Activated gamma-delta T cell treated with anti-CD3 and anti-CD28 coated beads, Interleukin-2, amount 50 U/mL, for 16 hours (primary cell): Measurements from ENCODE around the gene ASB3.
A peak's percentile ranks its signal among the peaks of the same experiment; 100 is the strongest.
"Not testable (repeated sequence)": the region's sequence is repeated elsewhere in the genome, so short reads cannot be mapped to it uniquely, and the experiment has no call there.

Experiments
- DNase-seq: peaks from one replicate; pipeline ENCODE4 v3.0.0-alpha.2; 2020; ENCODE audit warnings: low read depth

The ASB3 gene

DNA sequence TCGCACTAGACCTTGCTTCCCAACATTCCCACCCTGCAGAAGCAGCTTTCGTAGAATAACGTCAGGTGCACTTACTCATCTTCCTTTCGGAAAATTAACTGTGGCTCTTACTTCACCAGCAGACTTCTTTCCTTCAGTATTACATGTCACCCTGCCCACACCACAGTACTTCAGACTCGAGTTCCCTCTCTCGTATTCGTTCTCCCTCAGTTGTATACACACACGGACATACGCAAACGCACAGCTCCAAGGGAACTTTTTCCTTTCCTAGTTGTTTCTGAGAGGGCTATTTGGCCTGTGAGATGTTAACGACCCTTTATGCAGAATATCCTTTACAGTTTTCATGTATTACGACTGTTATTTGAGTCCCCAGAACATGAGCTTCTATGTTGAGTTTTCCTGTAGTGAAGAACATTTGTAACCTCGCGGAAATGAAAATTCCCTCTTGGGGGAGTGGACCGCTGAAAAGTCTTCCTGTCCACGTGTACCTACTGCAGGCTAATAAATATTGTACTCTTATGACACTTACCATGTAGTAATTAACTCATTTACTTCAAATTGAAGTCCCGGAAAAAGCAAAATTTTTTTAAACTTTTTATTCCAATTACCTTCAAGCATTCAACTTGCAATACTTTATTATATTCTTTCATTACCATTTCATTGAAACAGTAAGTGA is 999 bp upstream of the ASB3 start:
- DNase-seq, result no peak

DNA sequence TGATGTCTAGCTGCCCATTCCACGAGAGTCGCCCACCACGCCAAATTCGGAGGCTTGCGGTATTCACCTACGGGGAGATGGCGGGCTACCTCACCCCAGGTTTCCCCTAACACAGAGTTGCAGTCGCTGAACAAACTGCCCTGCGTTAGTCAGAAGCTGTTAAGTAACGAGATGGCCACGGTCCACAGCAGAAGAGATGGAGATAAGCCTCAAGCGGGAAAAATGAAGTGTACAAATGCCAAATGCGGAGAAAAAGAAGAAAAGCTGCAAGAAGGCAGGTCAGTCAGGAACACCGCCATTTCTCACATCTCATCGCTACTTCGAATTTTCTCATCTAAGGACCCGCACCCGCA is 425 bp downstream of the ASB3 start:
- peak; percentile 20 for DNase-seq

DNA sequence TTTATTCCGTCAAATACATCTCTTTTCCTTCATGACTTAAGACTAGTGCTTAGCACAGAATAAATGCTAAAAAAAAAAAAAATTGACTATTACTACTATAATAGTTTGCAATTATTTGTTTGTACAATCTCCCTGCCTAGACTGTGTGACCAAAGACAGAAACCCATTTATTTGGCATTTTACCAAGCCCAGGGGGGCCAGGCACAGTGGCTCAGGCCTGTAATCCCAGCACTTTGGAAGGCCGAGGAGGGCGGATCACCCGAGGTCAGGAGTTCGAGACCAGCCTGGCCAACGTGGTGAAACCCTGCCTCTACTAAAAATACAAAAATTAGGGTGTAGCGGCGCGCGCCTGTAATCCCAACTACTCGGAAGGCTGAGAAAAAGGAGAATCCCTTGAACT is 1.4 kb downstream of the ASB3 start:
- DNase-seq, result no peak

DNA sequence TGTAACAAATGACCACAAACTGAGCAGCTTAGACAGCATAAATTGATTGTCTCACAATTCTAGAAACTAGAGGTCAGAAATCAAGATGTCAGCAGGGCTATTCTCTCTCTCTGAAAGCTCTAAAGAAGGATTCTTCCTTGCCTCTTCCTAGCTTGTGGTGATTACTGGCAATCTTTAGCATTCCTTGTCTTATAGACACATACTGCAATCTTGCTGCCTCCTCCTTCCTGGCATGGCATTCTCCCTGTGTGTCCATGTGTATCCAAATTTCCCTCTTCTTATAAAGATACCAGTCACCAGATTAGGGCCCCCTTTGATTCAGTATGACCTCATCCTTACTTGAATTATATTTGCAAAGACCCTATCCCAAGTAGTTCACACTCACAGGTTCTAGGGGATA is 2.3 kb downstream of the ASB3 start:
- no peak for DNase-seq

DNA sequence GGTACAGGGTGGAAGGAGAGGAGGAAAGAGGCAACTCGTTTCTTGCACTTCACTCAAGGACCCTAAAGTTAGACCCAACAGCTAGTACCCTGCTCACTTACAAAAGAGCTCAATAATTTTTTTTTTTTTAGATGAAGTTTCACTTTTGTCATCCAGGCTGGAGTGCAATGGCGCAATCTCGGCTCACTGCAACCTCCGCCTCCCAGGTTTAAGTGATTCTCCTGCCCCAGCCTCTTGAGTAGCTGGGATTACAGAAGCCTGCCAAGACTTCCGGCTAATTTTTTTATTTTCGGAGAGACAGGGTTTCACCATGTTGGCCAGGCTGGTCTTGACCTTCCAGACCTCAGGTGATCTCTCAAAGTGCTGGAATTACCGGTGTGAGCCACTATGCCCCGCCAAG is 4.1 kb downstream of the ASB3 start:
- DNase-seq, result no peak

DNA sequence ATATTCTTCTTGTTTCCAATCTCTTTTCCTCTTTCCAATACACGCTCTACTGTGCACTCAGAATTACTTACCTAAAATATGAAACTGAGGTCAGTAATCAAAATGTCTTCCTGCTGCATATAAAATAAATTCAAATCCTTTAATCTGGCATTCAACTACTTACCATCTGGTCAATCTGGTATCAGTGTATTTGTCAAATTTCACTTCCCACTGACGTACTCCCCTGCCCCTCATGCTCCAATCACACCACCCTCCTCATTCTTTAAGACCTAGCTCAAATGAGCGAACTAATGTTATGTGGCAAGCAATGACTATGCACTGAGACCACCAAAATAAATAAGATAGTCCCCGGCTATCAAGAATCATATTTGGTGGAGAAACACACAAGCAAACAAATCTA is 6.7 kb downstream of the ASB3 start:
- DNase-seq, result no peak

DNA sequence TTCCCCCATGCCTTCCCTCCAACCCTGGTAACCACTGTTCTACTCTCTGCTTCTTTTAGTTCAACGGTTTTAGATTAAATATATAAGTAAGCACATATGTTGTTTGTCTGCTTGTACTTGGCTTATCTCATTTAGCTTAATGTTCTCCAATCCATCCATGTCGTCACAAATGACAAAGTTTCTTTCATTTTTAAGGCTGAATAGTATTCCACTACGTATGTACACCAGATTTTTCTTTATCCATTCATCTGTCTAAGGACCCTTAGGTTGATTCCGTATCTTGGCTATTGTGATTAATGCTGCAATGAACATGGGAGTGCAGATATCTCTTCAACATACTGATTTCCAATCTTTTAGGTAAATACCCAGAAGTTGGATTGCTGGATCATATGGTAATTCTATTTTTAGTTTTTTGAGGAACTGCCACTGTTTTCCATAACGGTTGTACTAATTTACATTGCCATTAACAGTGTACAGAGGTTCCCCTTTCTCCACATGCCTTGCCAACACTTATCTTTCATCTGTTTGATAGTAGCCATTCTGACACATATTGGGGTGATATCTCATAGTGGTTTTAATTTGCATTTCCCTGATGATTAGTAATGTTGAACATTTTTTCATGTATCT is 8.1 kb downstream of the ASB3 start:
- no peak for DNase-seq

DNA sequence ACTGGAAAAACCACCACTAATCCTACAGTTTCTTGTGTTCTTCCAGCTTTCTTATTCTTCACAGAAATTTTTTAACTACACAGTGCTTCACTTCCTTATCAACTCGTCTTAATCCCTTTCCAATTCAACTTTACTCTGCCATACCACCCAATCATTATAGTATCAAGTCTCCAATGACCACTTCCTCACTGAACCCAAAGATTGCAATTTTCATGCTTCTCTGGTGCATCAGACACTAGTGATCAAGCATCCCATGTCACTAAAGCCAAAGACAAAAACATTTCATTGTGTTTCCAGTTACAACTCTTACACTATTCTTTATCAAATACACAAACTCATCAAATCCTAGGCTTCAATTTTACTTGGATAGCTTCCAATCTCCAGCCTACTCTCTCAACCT is 9.6 kb downstream of the ASB3 start:
- no peak for DNase-seq

DNA sequence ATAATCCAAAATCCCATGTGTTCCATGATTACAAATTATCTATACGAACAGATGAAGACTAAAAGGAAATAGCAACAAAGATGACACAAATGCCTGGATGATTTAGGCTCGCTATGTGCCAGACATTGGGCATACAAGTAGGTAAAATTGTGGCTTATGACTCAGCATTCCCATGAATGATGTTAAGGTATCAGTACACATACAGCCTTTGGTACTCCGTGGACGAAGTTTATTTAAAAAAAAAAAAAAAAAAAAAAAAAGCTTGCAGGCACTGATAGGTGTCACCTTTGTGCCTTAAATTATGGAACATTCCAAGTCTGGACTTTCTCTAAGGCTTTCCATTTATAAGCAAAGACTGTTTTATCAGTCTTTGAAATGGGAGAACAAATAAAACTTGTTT is 16.5 kb downstream of the ASB3 start:
- DNase-seq, result no peak

DNA sequence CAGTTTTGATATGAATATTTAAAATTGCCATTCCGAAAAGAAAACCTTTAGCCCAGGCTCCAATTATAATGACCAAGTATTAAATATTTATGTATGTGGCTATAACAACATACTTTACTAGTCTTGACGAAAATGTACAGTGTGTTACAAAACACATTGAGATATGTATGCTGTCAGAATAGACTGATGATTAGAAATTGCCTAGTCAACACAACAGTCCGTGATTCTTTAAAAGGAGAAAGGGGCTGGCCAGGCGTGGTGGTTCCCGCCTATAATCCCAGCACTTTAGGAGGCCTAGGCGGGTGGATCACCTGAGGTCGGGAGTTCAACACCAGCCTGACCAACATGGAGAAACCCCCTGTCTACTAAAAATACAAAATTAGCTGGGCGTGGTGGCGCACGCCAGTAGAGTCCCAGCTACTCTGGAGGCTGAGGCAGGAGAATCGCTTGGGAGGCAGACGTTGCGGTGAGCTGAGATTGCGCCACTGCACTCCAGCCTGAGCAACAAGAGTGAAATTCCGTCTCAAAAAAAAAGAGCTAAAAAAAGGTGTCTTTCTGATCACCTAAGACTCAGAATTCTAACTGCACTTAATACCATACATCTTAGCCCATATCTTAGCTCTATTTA is 17.3 kb downstream of the ASB3 start:
- no peak for DNase-seq

DNA sequence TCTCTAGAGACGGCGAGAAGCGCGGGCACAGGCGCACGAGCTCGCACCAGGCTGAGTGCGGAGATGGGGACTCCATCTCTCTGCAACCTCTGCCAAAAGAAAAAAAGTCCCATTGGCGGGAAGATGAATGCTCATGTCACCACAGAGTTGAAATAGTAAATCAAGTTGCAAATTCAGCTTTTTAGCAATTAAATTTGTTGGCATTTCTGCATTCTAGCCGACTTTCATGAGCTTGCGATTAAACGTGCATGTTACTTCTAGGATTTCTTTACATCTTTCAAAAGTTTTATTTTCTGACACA is 18.6 kb downstream of the ASB3 start:
- DNase-seq, result no peak

DNA sequence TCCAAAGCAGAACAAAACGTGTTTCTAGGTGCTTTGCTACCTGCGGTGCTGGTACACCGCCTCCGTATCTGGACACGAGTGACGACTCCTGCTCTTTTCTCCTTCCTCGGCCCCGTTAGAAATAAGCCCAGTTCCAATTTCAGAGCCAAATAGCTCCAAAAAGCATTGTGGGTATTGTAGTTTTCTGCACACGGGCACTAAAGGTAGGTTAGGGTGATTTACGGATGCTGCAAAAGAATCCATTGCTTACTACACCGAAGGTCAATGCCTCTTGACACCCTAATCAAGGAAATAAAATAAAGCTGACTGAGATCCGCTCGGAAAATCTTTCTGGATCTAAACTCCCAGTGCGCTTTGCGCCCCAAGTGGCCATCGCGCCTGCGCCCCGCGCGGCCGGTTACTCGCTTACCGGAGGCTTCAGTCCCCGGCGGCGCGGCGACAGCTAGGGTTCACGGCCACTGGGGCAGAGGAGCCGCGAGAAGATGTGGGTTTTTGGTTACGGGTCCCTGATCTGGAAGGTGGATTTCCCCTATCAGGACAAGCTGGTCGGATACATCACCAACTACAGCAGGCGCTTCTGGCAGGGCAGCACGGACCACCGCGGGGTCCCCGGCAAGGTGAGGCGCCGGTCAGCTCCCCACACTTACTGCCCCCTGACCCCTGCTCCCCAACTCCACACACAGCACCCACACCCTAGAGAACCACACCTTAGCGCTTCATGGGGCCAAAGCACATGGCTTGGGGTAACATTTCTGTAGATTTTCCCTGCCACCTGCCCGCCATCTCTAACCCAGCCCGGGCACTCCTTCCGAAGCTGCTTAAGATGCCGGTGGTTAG is 19.1 kb downstream of the ASB3 start, which contains the start of gene CHAC2:
Gene CHAC2 (plus strand): TSS at position 400 of the 837 bp plus-strand sequence. CDS start 83 bp downstream, at position 483.
- peak; percentile 74 for DNase-seq

DNA sequence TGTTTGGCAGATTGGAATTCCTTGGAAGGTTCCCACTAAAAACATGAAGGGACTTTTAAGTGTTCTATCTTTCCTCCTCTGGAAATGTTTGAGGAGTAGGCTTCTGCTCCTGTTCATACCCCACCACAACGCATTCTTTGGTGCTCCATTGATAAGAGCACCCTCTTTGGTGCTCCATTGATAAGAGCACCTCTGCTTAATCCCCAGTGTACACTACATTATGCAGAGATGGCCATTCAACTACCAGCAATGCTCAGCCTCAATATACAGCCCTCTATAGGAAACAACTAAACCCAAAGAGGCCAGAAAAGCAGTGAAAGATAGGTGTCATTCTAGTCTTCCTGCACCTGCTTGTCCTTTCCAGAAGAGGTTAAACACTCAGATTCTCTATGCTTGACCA is 21.0 kb downstream of the ASB3 start:
- DNase-seq, result no peak

DNA sequence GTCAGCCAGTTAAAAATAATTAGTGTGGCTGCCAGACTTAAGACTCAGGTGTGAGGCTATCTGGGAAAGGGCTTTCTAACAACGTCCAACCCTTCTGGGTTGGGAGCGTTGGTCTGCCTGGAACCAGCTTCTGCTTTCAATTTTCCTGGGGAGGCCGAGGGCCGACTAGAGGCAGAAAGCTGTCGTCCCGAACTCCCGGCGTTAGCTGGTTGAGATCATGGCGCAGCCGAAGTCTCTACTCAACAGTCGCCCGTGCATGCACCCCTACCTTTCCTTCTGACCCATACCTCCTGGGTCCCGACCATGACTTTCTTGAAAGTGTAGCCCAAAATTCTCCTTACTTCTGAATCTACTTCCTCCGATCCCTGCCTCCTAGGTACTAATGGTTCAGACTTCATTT is 29.5 kb downstream of the ASB3 start:
- DNase-seq, result not testable (repeated sequence)

DNA sequence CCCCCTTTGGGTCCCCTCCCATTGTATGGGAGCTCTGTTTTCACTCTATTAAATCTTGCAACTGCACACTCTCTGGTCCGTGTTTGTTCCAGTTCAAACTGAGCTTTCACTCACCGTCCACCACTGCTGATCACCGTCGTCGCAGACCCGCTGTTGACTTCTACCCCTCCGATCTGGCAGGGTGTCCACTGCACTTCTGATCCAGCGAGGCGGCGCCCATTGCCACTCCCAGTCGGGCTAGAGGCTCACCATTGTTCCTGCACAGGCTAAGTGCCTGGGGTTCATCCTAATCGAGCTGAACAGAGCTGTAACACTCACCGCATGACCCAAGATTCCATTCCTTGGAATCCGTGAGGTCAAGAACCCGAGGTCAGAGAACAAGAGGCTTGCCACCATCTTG is 30.1 kb downstream of the ASB3 start:
- no peak for DNase-seq

DNA sequence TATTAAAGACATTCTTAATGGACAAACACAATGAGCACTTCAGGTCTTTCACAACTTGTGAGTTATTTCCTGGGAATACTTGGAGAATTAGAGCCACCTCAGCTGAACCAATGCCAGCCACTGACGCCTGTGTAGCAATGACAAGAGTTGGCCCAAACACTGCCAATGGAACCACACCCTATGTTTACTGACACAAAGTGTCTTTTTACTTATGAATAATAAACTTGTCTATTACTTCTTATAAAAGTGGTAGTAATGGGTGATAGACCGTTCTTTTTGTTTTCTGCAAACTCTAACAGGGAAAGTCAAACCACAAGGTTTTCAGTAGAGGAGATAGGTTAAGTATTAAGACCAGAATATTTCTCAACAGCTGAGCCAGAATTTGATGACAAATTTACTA is 31.6 kb downstream of the ASB3 start:
- DNase-seq, result no peak

DNA sequence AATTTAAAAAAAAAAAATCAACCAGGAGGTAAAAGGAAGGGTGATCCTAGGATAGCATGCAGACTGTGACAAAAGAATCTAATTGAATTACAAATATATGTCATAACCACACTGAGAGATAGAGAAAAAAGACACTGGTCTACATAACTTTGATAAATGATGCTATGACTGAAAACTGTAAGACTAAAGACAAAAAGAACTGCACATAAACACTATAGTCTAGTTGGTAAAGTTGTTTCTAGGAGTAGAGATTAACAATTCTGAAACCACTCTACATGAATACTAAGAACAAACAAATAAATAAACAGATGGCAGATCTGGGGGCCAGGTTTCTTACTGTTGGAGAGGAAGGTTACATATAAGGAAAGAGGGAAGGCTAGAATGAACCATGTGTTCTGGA is 33.7 kb downstream of the ASB3 start:
- DNase-seq, result no peak

DNA sequence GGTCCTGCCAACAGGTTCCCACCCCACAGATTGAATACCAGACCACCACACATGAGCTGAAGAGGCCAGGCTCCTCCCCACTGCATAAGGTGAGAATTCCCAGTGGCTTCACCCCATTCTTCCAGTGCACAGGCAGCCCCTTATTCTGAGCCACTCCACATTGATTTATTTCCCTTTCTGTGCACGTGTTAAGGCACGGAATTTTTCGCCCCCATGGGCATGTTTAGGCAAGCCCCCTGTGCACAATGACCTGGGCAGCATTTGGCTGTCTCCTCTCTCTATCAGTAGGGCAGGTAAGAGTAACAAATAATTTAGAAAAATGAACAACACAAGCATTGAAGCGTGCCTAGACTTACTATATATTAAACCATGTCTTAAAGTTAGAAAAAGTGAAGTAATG is 34.4 kb downstream of the ASB3 start:
- no peak for DNase-seq

DNA sequence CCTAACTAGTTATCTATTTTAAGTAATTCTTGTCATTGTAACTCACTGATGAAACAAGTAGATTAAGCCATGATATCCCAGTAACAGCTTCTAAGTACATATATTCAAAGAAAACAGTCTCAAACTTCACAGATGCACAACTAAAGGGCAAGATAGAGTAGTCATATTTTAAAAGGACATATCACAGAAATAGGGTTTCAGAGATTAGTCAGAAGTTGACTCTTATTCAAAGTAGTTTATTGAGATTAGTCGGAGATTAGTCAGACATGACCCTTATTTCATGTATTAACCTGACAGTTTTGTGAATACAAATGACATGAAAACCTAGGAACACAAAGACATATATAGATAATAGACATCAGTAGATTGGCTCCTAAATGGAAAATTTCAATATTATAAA is 35.0 kb downstream of the ASB3 start:
- no peak for DNase-seq

DNA sequence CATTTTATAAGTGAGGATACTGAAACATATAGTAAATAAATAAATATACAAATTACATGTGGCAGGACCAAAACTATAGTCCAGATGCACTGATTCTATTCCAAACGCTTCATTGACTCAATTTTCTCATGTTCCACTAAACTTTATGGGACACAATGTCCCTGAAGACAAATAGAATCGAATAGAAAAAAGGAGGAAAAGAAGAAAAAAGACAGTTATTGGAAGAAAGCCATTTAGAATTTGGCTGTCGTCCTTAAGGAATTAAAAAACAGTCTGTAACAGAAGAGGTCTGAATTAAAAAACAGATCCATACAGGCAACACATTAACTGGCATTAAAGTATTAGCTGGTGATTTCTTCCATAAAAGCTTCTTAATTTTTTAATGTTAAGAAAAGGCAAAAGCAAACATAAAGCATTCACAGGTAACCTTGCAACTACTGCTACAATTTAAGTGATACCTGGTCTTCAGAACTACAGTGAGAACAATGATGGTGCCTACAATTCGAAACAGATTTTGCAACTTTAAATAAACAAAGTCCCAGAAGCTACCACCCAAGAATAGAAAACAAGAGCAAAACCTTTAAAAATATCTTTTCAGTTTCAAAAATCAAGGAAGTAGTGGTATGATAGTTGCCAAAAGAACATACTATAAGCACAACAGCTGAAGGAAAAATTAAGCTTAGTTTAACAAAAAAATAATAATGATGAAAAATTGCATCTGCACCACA is 36.5 kb downstream of the ASB3 start:
- no peak for DNase-seq

DNA sequence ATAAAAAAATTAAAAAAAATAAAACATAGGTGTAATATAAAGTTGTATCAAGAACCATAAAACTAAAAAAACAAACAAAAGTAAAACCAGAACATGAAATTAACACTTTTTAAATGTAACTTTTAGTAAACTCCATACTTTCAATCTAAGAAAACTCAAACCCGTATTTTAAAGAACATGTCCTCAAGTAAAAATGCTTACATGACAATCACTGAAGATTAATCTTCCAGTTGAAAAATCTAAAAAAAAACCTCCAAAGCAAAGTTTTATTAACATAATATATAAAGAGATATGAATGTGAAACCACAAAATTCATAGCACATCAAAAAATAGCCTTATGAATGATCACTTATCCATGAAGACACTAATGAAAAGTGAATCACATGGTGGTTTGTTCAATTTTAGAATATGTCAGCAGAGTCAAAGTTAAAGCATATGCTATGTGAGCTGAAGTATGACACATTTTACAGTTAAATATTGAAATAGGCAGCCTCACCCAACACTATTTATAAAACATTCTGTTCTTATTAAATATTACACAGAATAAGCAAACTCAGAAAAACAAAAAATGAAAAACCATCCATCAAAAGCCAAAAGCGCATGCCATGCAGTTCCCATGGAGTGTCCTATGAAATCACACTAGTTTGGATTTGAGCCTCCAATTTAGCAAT is 42.2 kb downstream of the ASB3 start:
- no peak for DNase-seq

DNA sequence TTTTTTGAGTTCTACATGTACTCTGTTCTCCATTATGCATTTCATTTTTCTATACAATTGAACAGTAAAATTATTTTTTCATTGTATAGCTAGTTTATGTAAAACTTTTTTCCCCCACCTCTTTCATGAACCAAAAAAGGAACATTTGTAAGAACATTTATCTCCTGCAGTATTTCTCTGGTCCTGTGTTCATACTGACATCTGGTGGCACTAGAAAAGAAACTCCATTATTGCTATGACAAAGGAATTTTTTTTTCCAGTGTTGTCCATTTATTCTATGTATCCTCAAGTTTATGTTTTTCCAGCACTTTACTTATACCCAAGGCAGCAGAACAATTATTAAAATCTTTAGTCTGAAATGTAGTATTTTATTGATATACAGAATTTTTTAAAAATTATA is 46.6 kb downstream of the ASB3 start:
- DNase-seq, result no peak
